SJSA1 (cell line): ENCODE data around the gene ZNF736. TPM values are rescaled to one million over a fixed set of nuclear protein-coding genes. Genes with fewer than 3 reads are reported as not detected.
"Not testable (repeated sequence)": the region's sequence is repeated elsewhere in the genome, so short reads cannot be mapped to it uniquely, and the experiment has no call there.

Experiments used
- DNase-seq, 2 experiments: peaks; one replicate each; pipeline ENCODE4 v3.0.0-alpha.2; 2015 to 2020; ENCODE audit warnings: low spot score in 2 of 2, low read depth in 1 of 2
- H3K27ac ChIP-seq: fragments of 250-450 bp; sonication (Bioruptor Pico); 2 replicates; pipeline ENCODE4 v1.5.1; 2020; ENCODE audit warnings: mild to moderate bottlenecking, moderate library complexity
- H3K27me3 ChIP-seq: fragments of 250-450 bp; sonication (Bioruptor Pico); replicated peaks from 2 replicates; pipeline ENCODE4 v1.5.1; 2020; ENCODE audit warnings: mild to moderate bottlenecking, moderate library complexity
- H3K36me3 ChIP-seq: fragments of 250-450 bp; sonication (Bioruptor Pico); 2 replicates; pipeline ENCODE4 v1.5.1; 2020; ENCODE audit warnings: mild to moderate bottlenecking
- H3K4me1 ChIP-seq: fragments of 250-450 bp; sonication (Bioruptor Pico); replicated peaks from 2 replicates; pipeline ENCODE4 v1.6.1; 2021; ENCODE audit warnings: mild to moderate bottlenecking
- H3K4me3 ChIP-seq: fragments of 250-450 bp; sonication (Bioruptor Pico); 2 replicates; pipeline ENCODE4 v1.5.1; 2020; ENCODE audit warnings: mild to moderate bottlenecking
- H3K9me3 ChIP-seq: fragments of 250-450 bp; sonication (Bioruptor Pico); replicated peaks from 2 replicates; pipeline ENCODE4 v1.5.1; 2020; ENCODE audit warnings: mild to moderate bottlenecking
- total RNA-seq: library from RNA; depleted of rRNA; stranded (reverse); fragments of >200 nt; shearing (Covaris generic); gene quantifications from 2 replicates; pipeline ENCODE4 v1.2.3, GENCODE V29; 2014; rRNA removed

ZNF736 gene
- 0.06 and 0.68 TPM in 2 replicates for total RNA-seq

- peak within 1 kb of the TSS; percentile 32 for H3K4me3 ChIP-seq
- peak; percentile 25 to 48 for DNase-seq
- H3K9me3 ChIP-seq, result no peaks in the 10 kb centered on the region
- H3K27ac ChIP-seq, result no peak within 1 kb of the TSS
- H3K4me1 ChIP-seq, result no peaks in the 10 kb centered on the region
- no peaks in the 10 kb centered on the region for H3K36me3 ChIP-seq
- H3K27me3 ChIP-seq, result no peaks in the 10 kb centered on the region
Observed at GRCh38 chr7:64313740-64314491, at the start of gene ZNF736. Gene ZNF736 (plus strand): TSS chr7:64313961. CDS start chr7:64314151, 190 bp downstream.

GRCh38 chr7:64266341-64266919 is 47.3 kb upstream of the ZNF736 start:
- Histone ChIP-seq H3K36me3 (no peaks in the 10 kb centered on the region), H3K27ac (no peak overlapping the region), H3K27me3 (no peaks in the 10 kb centered on the region), H3K4me1 (no peaks in the 10 kb centered on the region), H3K4me3 (no peak overlapping the region), H3K9me3 (no peaks in the 10 kb centered on the region)
- DNase-seq, result no peak

DNA sequence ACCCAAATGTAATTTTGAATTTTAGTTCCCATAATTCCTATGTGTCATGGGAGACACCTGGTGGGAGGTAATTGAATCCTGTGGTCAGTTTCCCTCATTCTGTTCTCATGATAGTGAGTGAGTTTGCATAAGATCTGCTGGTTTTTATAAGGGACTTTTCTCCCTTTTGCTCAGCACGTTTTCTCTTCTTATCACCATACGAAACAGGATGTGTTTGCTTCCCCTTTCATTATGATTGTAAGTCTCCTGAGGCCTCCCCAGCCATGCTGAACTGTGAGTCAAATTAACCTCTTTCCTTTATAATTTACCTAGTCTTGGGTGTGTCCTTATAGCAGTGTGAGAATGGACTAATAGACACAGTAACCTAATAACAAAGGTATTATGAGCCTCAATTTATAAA is 36.1 kb upstream of the ZNF736 start:
- no peaks in the 10 kb centered on the region for H3K27me3 ChIP-seq
- H3K4me3 ChIP-seq, result no peak overlapping the region
- no peak for DNase-seq
- H3K27ac ChIP-seq, result no peak overlapping the region
- no peaks in the 10 kb centered on the region for H3K36me3 ChIP-seq
- no peaks in the 10 kb centered on the region for H3K9me3 ChIP-seq
- H3K4me1 ChIP-seq, result no peaks in the 10 kb centered on the region

- Histone ChIP-seq H3K9me3 (peaks cover 3% of the 10 kb centered on the region; the same call in 1 of the 2 replicates), H3K4me3 (no peak overlapping the region), H3K4me1 (no peaks in the 10 kb centered on the region), H3K27me3 (no peaks in the 10 kb centered on the region), H3K36me3 (no peaks in the 10 kb centered on the region), H3K27ac (no peak overlapping the region)
- DNase-seq, result peak in 1 of 2 experiments; percentile 3
Observed at GRCh38 chr7:64294701-64295420, 18.9 kb upstream of the ZNF736 start.

- not testable (repeated sequence) for H3K4me1 ChIP-seq, DNase-seq, H3K9me3 ChIP-seq, H3K27me3 ChIP-seq, H3K36me3 ChIP-seq, H3K27ac ChIP-seq, H3K4me3 ChIP-seq
Observed at GRCh38 chr7:64297418-64297817, 16.3 kb upstream of the ZNF736 start.

DNA sequence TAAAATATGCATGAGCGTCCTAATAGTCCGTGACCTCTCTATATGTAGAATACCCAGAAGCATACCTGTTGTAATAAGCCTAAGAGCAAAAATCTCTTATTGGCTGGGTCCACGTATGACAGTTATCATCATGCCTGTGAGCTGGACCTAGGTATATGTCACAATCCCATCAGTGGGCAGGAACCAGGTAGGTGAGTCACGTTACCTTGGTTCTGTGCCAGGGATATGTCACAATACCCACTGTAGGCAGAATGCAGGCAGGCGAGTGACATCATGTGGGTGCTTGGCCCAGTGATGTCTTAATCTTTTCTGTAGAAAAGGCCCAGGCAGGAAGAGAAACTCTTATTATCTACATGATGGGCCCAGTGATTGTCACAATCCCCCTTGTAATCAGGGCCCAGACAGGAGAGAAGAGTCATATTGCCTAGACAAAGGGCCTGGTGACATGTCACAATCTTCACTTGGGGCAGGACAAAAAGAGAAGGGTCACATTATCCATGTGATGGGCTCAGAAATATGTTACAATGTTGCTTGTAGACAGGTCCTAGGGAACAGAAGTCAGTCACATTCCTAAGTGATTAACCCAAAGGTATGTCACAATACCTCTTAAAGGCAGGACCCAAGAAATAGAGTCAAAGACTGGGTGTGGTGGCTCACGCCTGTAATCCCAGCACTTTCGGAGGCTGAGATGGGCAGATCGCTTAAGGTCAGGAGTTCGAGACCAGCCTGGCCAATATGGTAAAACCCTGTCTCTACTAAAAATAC is 12.9 kb upstream of the ZNF736 start:
- Histone ChIP-seq H3K9me3 (no peaks in the 10 kb centered on the region), H3K4me1 (no peaks in the 10 kb centered on the region), H3K4me3 (no peak overlapping the region), H3K27ac (no peak overlapping the region), H3K36me3 (no peaks in the 10 kb centered on the region), H3K27me3 (no peaks in the 10 kb centered on the region)
- peak in 1 of 2 experiments; percentile 3 for DNase-seq

DNA sequence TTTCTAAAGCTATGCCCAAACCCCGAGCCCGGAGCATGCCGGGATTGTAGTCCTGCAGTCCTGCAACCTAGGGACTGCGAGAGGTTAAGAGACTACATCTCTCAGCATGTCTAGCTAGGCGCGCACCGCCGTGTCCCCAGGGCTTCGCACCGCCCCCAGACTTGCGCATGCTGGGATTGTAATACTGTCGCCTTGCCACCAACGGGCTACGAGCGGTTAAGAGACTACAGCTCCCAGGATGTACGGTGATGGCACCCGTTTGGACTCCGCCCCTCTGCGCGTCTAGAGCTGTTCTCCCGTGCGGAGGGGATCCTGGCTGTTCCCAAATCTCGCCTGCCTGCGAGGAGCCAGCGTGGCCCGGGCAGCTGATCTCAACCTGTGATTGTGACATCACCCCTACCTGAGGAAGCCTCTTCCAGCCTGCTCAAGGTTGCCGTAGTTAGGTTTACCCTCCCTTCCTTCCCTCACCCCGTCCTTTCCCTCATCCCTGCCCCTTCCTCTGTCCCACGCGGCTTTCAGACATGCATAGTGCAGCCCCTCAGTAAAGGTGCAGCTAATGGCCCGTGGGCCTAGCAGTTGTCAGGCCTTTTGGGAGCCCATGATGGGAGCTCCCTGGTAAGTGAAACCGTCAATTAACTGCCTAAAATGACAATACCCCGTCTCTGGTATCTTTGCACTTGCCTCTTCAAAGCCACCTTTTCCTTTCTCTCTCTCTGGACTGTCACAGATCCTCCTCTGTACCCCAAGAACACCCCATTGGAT is 6.3 kb upstream of the ZNF736 start:
- Histone ChIP-seq H3K4me1 (no peaks in the 10 kb centered on the region), H3K36me3 (no peaks in the 10 kb centered on the region), H3K27ac (no peak overlapping the region), H3K9me3 (no peaks in the 10 kb centered on the region), H3K27me3 (no peaks in the 10 kb centered on the region), H3K4me3 (no peak overlapping the region)
- peak in 1 of 2 experiments; percentile 37 for DNase-seq

DNA sequence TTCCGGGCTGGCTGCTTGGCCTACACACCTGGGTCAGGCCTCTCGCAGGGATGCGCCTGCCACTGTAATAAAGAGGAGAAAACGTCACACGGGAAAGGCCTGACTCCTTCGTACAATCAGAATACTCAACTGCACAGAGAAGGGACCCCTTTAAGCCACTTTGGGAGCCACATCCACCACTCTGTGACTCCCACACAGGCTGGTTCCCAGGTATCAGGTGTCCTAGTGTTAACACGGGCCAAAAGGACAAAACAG is 5.8 kb upstream of the ZNF736 start:
- Histone ChIP-seq H3K27ac (no peak overlapping the region), H3K4me1 (no peaks in the 10 kb centered on the region), H3K9me3 (no peaks in the 10 kb centered on the region), H3K36me3 (no peaks in the 10 kb centered on the region), H3K4me3 (no peak overlapping the region), H3K27me3 (no peaks in the 10 kb centered on the region)
- peak in 1 of 2 experiments; percentile 8 for DNase-seq

DNA sequence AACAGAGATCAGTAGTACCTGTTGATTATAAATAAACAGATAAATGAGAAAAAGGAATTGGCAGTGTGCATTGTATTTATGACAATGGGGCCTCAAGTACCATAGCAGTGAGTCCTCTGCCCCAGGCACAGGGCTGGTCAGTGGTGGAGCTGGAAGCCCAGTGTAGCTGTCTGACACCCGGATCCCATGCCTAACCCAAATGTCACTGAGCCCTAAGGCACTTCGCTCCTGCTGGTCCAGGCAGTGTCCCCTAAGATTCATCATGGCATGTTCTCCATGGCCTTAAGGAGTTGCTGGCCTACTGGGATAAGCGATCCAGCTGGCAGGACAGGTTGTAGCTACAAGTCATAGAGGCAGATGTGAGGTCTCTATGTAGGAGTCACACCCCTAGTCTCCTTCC is 3.3 kb upstream of the ZNF736 start:
- H3K4me3 ChIP-seq, result no peak overlapping the region
- H3K4me1 ChIP-seq, result no peaks in the 10 kb centered on the region
- H3K36me3 ChIP-seq, result no peaks in the 10 kb centered on the region
- H3K27ac ChIP-seq, result no peak overlapping the region
- no peaks in the 10 kb centered on the region for H3K9me3 ChIP-seq
- no peaks in the 10 kb centered on the region for H3K27me3 ChIP-seq
- DNase-seq, result no peak

GRCh38 chr7:64312826-64313225 is 935 bp upstream of the ZNF736 start:
- Histone ChIP-seq H3K9me3 (no peaks in the 10 kb centered on the region), H3K27me3 (no peaks in the 10 kb centered on the region), H3K4me1 (no peaks in the 10 kb centered on the region), H3K36me3 (no peaks in the 10 kb centered on the region), H3K27ac (no peak overlapping the region), H3K4me3 (no peak overlapping the region)
- DNase-seq, result no peak

DNA sequence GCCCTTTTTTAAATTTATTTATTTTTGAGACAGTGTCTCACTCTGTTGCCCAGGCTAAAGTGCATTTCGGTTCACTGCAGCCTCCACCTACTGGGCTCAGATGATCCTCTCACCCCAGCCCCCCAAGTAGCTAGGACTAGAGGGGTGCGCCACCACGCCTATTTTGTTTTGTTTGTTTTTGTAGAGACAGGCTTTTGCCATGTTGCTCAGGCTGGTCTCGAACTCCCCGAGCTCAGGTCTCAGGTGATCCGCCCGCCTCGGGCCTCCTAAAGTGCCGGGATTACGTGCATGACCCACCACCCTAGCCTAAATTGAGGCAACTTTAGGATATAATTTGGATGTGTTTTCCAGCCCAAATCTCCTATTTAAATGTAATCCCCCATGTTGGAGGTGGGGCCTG is 805 bp downstream of the ZNF736 start:
- Histone ChIP-seq H3K27ac (no peak overlapping the region), H3K9me3 (no peaks in the 10 kb centered on the region), H3K36me3 (no peaks in the 10 kb centered on the region), H3K4me1 (no peaks in the 10 kb centered on the region), H3K27me3 (no peaks in the 10 kb centered on the region), H3K4me3 (peak overlapping the region; percentile 32)
- DNase-seq, result no peak

- H3K27me3 ChIP-seq, H3K9me3 ChIP-seq, H3K27ac ChIP-seq, H3K4me3 ChIP-seq, H3K36me3 ChIP-seq, DNase-seq, H3K4me1 ChIP-seq: not testable (repeated sequence)
Observed at GRCh38 chr7:64316031-64316742, 2.4 kb downstream of the ZNF736 start.
